Mesenchymal stem cell (in vitro differentiated cells and primary cell): ENCODE measurements around the gene SDR39U1.

Experiments
- DNase-seq: peaks from one replicate; pipeline ENCODE4 v3.0.0-alpha.2; 2013
- H2AFZ ChIP-seq: one replicate; pipeline ENCODE4 v1.6.1; 2013; ENCODE audit warnings: low read depth, mild to moderate bottlenecking, control low read depth, inconsistent platforms, low read length, moderate library complexity
- H2AK5ac ChIP-seq: 2 replicates; pipeline ENCODE4 v1.6.1; 2013; ENCODE audit warnings: low read length, moderate library complexity, mild to moderate bottlenecking, inconsistent platforms; ENCODE audit not compliant: severe bottlenecking
- H2BK120ac ChIP-seq: one replicate; pipeline ENCODE4 v1.6.1; 2013; ENCODE audit warnings: low read depth, mild to moderate bottlenecking, inconsistent platforms, low read length, moderate library complexity
- H2BK12ac ChIP-seq, 2 experiments: one replicate each; pipeline ENCODE4 v1.6.1; 2013; ENCODE audit warnings: inconsistent platforms in 2 of 2, low read length in 2 of 2, mild to moderate bottlenecking in 2 of 2, moderate library complexity in 2 of 2, control low read depth in 1 of 2
- H2BK15ac ChIP-seq: one replicate; pipeline ENCODE4 v1.6.1; 2013; ENCODE audit warnings: mild to moderate bottlenecking, low read depth, inconsistent platforms; ENCODE audit not compliant: poor library complexity, severe bottlenecking
- H2BK5ac ChIP-seq: 2 replicates; pipeline ENCODE4 v1.6.1; 2013; ENCODE audit warnings: low read depth, mild to moderate bottlenecking, low read length, control low read depth, inconsistent platforms; ENCODE audit not compliant: poor library complexity, severe bottlenecking
- H3K14ac ChIP-seq, 2 experiments: one replicate each; pipeline ENCODE4 v1.6.1; 2013; ENCODE audit warnings: inconsistent platforms in 2 of 2, low read length in 2 of 2, control low read depth in 1 of 2, mild to moderate bottlenecking in 1 of 2, moderate library complexity in 1 of 2
- H3K18ac ChIP-seq, 2 experiments: one replicate each; pipeline ENCODE4 v1.6.1; 2013; ENCODE audit warnings: inconsistent platforms in 2 of 2, low read length in 2 of 2, control low read depth in 1 of 2, low read depth in 1 of 2, mild to moderate bottlenecking in 1 of 2
- H3K23ac ChIP-seq, 2 experiments: one replicate each; pipeline ENCODE4 v1.6.1; 2013; ENCODE audit warnings: inconsistent platforms in 2 of 2, low read length in 2 of 2, mild to moderate bottlenecking in 2 of 2, moderate library complexity in 2 of 2, control low read depth in 1 of 2
- H3K27ac ChIP-seq: 2 replicates; pipeline ENCODE4 v1.5.1; 2013; ENCODE audit warnings: mild to moderate bottlenecking, moderate library complexity, low read length, control low read depth, inconsistent platforms; ENCODE audit not compliant: poor library complexity, severe bottlenecking
- H3K27me3 ChIP-seq, 2 experiments: 2 replicates each; pipeline versions ENCODE4 v1.6.1 to v1.7.0; 2013; ENCODE audit warnings: low read length in 2 of 2, mild to moderate bottlenecking in 2 of 2, moderate library complexity in 2 of 2, control low read depth in 1 of 2, inconsistent platforms in 1 of 2; ENCODE audit not compliant: control insufficient read depth in 1 of 2, insufficient read depth in 1 of 2
- H3K36me3 ChIP-seq, 2 experiments: 2 replicates each; pipeline versions ENCODE4 v1.6.1 to v1.7.0; 2013; ENCODE audit warnings: low read length in 2 of 2, control low read depth in 1 of 2, inconsistent platforms in 1 of 2, low read depth in 1 of 2, mild to moderate bottlenecking in 1 of 2; ENCODE audit not compliant: insufficient read depth in 2 of 2, control insufficient read depth in 1 of 2
- H3K4ac ChIP-seq, 2 experiments: one replicate each; pipeline ENCODE4 v1.6.1; 2013; ENCODE audit warnings: inconsistent platforms in 2 of 2, low read length in 2 of 2, mild to moderate bottlenecking in 2 of 2, moderate library complexity in 2 of 2, control low read depth in 1 of 2, low read depth in 1 of 2
- H3K4me1 ChIP-seq: 2 replicates; pipeline ENCODE4 v1.6.1; 2013; ENCODE audit warnings: low read depth, low read length, control low read depth; ENCODE audit not compliant: control insufficient read depth, insufficient read depth
- H3K4me2 ChIP-seq: 2 replicates; pipeline ENCODE4 v1.6.1; 2013; ENCODE audit warnings: low read length, mild to moderate bottlenecking, inconsistent platforms; ENCODE audit not compliant: poor library complexity, severe bottlenecking
- H3K4me3 ChIP-seq, 2 experiments: 2 replicates each; pipeline versions ENCODE4 v1.5.1 to v1.7.0; 2013; ENCODE audit warnings: low read length in 2 of 2, mild to moderate bottlenecking in 2 of 2, control low read depth in 1 of 2, low read depth in 1 of 2; ENCODE audit not compliant: insufficient read depth in 1 of 2
- H3K79me1 ChIP-seq: replicated peaks from 2 replicates; pipeline ENCODE4 v1.6.1; 2013; ENCODE audit warnings: mild to moderate bottlenecking, control low read depth, low read length, inconsistent platforms; ENCODE audit not compliant: poor library complexity, severe bottlenecking
- H3K9ac ChIP-seq: 2 replicates; pipeline ENCODE4 v1.7.0; 2013; ENCODE audit warnings: mild to moderate bottlenecking, low read length, moderate library complexity
- H3K9me3 ChIP-seq: 2 replicates; pipeline ENCODE4 v1.7.0; 2013; ENCODE audit warnings: mild to moderate bottlenecking, low read length; ENCODE audit not compliant: control insufficient read depth
- H4K8ac ChIP-seq: one replicate; pipeline ENCODE4 v1.6.1; 2013; ENCODE audit warnings: inconsistent platforms, mild to moderate bottlenecking, low read length, moderate library complexity
- H4K91ac ChIP-seq: one replicate; pipeline ENCODE4 v1.6.1; 2013; ENCODE audit warnings: mild to moderate bottlenecking, low read length, inconsistent platforms
- WGBS: methylation state at CpG from one replicate; pipeline ENCODE4 v1.1.7; 2013; ENCODE audit warnings: mixed read lengths; 5-methylcytosine and 5-hydroxymethylcytosine counted together

SDR39U1 gene

GRCh38 chr14:24415421-24416253 is 26.9 kb downstream of the SDR39U1 start:
- Histone ChIP-seq H2BK120ac (no peak overlapping the region), H3K79me1 (no peaks in the 10 kb centered on the region), H3K9ac (no peak overlapping the region), H3K4ac (no peak overlapping the region), H3K4me2 (no peak overlapping the region), H4K91ac (no peak overlapping the region), H2AK5ac (no peak overlapping the region), H3K27me3 (peaks cover 6 to 18% of the 10 kb centered on the region in 2 experiments), H2AFZ (no peak overlapping the region), H3K36me3 (peaks cover 47 to 50% of the 10 kb centered on the region in 2 experiments), H3K4me3 (no peak overlapping the region), H3K9me3 (no peaks in the 10 kb centered on the region), H3K27ac (no peak overlapping the region), H3K23ac (no peak overlapping the region), H2BK5ac (no peak overlapping the region), H3K18ac (no peak overlapping the region), H3K14ac (no peak overlapping the region), H2BK12ac (no peak overlapping the region), H4K8ac (no peak overlapping the region), H3K4me1 (no peaks in the 10 kb centered on the region), H2BK15ac (no peak overlapping the region)
- DNase-seq, result no peak
- 93% methylated on average over 25 of the region's 25 CpGs for WGBS

GRCh38 chr14:24414732-24415420 is 27.7 kb downstream of the SDR39U1 start:
- Histone ChIP-seq H3K23ac (no peak overlapping the region), H3K9me3 (no peaks in the 10 kb centered on the region), H3K4me3 (no peak overlapping the region), H3K4me1 (no peaks in the 10 kb centered on the region), H2BK15ac (no peak overlapping the region), H2AK5ac (no peak overlapping the region), H3K27me3 (peaks cover under 1 to 13% of the 10 kb centered on the region in 2 experiments), H2AFZ (no peak overlapping the region), H3K79me1 (no peaks in the 10 kb centered on the region), H2BK5ac (no peak overlapping the region), H3K4me2 (no peak overlapping the region), H3K4ac (no peak overlapping the region), H3K18ac (no peak overlapping the region), H4K91ac (no peak overlapping the region), H3K9ac (no peak overlapping the region), H2BK12ac (no peak overlapping the region), H3K27ac (no peak overlapping the region), H4K8ac (no peak overlapping the region), H3K14ac (no peak overlapping the region), H2BK120ac (no peak overlapping the region), H3K36me3 (peaks cover 51 to 56% of the 10 kb centered on the region in 2 experiments)
- 99% methylated on average over 15 of the region's 15 CpGs for WGBS
- DNase-seq, result no peak

DNA sequence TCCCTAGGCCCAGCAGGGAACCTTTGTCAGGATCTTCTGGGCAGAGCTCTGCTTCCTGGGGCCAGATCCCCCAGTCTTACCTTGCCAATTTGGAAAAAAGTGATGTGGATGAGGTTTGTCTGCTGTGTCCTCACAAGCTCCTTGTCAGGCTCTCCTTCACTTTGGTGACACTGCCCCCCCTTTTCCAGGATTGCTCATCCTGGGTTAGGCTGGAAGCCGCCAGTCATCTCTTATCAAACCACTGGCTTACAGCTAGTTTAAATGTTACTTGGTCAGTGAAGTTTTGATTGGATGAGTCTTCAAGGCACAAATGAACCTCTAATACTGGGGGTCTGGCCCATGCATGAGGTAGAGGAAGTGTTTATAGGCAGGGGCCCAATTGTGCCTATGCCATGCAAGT is 28.5 kb downstream of the SDR39U1 start:
- Histone ChIP-seq H3K9ac (no peak overlapping the region), H2BK15ac (no peak overlapping the region), H3K36me3 (peaks cover 59 to 64% of the 10 kb centered on the region in 2 experiments), H3K18ac (no peak overlapping the region), H3K79me1 (no peaks in the 10 kb centered on the region), H3K27me3 (peaks cover 0 to 10% of the 10 kb centered on the region in 2 experiments), H3K27ac (no peak overlapping the region), H4K8ac (no peak overlapping the region), H2AFZ (no peak overlapping the region), H2BK5ac (no peak overlapping the region), H3K14ac (no peak overlapping the region), H2BK12ac (no peak overlapping the region), H2BK120ac (no peak overlapping the region), H3K4me3 (no peak overlapping the region), H3K4me2 (no peak overlapping the region), H2AK5ac (no peak overlapping the region), H4K91ac (no peak overlapping the region), H3K4me1 (no peaks in the 10 kb centered on the region), H3K4ac (no peak overlapping the region), H3K9me3 (no peaks in the 10 kb centered on the region), H3K23ac (no peak overlapping the region)
- DNase-seq, result no peak
- no CpG with 5 or more reads among the region's 1 CpG for whole genome bisulfite sequencing
